NCI-H1417 treated with DMSO at 0.1 percent for 48 hours (cell line): ENCODE measurements around the gene NDUFAF3.

Experiments
- DNase-seq: peaks from one replicate; lab custom pipeline; 2025; lab: John Stamatoyannopoulos, UW

Gene NDUFAF3

DNA sequence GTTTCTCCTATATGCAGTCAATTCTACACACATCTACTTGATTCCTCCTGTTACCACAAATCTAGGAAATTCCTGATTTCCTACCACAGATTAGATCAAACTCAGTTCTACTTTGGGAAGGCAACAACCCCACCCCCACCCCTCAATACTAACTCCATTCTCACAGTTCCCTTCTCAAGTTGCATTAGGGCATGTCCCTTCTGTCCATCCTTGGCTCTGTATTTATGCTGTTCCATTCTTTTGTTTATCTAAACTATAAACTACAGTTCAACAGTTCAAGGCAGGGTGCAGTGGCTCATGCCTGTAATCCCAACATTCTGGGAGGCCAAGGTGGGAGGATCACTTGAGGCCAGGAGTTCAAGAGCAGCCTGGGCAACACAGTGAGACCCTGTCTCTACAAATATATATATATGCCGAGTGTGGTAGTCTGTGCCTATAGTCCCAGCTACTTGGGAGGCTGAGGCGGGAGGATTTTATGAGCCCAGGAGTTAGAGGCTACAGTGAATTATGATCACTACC lies 32.5 kb downstream of the NDUFAF3 start:
- no peak for DNase-seq

DNA sequence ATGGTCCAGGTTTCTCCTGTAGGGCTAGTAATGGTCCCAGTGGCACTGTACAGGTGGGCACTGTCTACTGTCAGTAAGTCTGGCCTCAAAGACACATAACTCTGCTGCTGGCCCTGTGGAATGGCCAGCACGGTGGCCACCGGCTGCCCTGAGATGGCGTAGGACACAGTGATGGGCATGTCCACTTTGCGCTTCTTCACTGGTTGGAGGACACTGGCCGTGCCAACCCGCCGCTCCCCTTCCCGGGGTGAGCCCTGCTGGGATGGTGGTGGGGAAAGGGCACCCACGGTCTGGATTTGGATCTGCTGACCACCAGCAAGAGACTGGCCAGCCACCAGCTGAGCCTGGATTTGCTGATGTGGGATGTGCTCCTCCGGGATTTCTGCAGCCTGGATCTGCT lies 35.3 kb downstream of the NDUFAF3 start:
- DNase-seq = no peak

DNA sequence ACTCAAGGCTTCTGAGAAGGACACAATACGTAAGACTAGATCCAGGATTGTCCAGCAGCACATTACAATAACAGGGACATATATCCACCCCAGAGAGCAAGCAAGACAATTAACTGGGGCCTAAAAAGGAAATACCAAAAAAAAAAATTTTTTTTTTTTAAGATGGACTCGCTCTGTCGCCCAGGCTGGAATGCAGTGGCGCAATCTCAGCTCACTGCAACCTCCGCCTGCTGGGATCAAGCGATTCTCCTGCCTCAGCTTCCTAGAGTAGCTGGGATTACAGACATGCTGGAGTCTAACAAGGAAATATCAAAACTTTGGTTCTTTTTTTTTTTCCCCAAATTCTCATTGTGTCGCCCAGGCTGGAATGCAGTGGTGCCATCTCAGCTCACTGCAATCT lies 36.1 kb downstream of the NDUFAF3 start:
- DNase-seq = no peak
